Breast epithelium (tissue), 4 donors: ENCODE results near the gene FARP2. TPM values are rescaled to one million over a fixed set of nuclear protein-coding genes. Genes with fewer than 3 reads are reported as not detected.
"Not testable (repeated sequence)": the region's sequence is repeated elsewhere in the genome, so short reads cannot be mapped to it uniquely, and the experiment has no call there.

Experiments used
- DNase-seq, 2 donors: peaks; one replicate each; pipeline ENCODE4 v3.0.0-alpha.2; 2019; ENCODE audit warnings: low spot score in 2 of 2
- H3K27ac ChIP-seq, 2 donors: fragments of 200-600 bp; sonication (generic) in 1 of 2; one replicate each; pipeline ENCODE4 v1.5.1; 2016 to 2019; ENCODE audit warnings: mild to moderate bottlenecking in 1 of 2
- H3K27me3 ChIP-seq, 2 donors: fragments of 200-600 bp; sonication (generic) in 1 of 2; one replicate each; pipeline versions ENCODE4 v1.5.1 to v1.6.0; 2017 to 2019; ENCODE audit warnings: control low read depth in 1 of 2, mild to moderate bottlenecking in 1 of 2
- H3K36me3 ChIP-seq: fragments of 200-600 bp; one replicate; pipeline ENCODE4 v1.5.1; 2019
- H3K4me1 ChIP-seq, 2 donors: fragments of 200-600 bp; sonication (generic); one replicate each; pipeline ENCODE4 v1.5.1; 2016 to 2019; ENCODE audit warnings: control low read depth in 1 of 2
- H3K4me3 ChIP-seq, 3 donors: fragments of 200-600 bp; sonication (generic); 1 replicate in 2 of 3; 2 replicates in 1 of 3; pipeline ENCODE4 v1.5.1; 2016 to 2019; ENCODE audit warnings: mild to moderate bottlenecking in 3 of 3, moderate library complexity in 2 of 3
- H3K9me3 ChIP-seq, 2 donors: fragments of 200-600 bp; sonication (generic) in 1 of 2; one replicate each; pipeline ENCODE4 v1.5.1; 2016 to 2019; ENCODE audit warnings: control low read depth in 1 of 2
- CTCF ChIP-seq, 3 donors: fragments of 450-650 bp; IDR thresholded peaks; one replicate each; pipeline ENCODE4 v1.5.1; 2016 to 2017; ENCODE audit warnings: antibody characterized with exemption in 3 of 3, mild to moderate bottlenecking in 3 of 3, moderate library complexity in 3 of 3
- POLR2A ChIP-seq: fragments of 450-650 bp; IDR thresholded peaks from one replicate; pipeline ENCODE4 v1.6.1; 2016; ENCODE audit warnings: antibody characterized with exemption, mild to moderate bottlenecking, moderate library complexity
- POLR2AphosphoS5 ChIP-seq, 3 donors: sonication (generic); formaldehyde crosslinking; IDR thresholded peaks; one replicate each; pipeline ENCODE4 v1.6.1; 2017; ENCODE audit warnings: antibody characterized with exemption in 3 of 3
- intact Hi-C: fragments of 100-400 bp; cut with DNase I; formaldehyde crosslinking; loops from one replicate; pipeline ENCODE4 v1.15.1; 2023; ENCODE audit warnings: low total_unique reads
- total RNA-seq, 3 donors: library from RNA; depleted of rRNA; stranded (reverse); fragments of >200 nt; gene quantifications; one replicate each; pipeline ENCODE4 v1.1.0, GENCODE V29; 2016

Gene FARP2
- total RNA-seq, 3 donors from 2014 or later = 34.4 to 43.3 (median 40.3) TPM

- Histone ChIP-seq H3K27me3 (no peaks in the 10 kb centered on the region), H3K4me3 (no peak overlapping the region), H3K9me3 (no peaks in the 10 kb centered on the region), H3K4me1 (no peaks in the 10 kb centered on the region), H3K27ac (no peak overlapping the region), H3K36me3 (no peaks in the 10 kb centered on the region)
- DNase-seq = no peak
- no peak for TF ChIP-seq POLR2A
- intact Hi-C loops = no loop called here
These were observed 44.1 kb downstream of the FARP2 start for GRCh38 chr2:241399941-241400922.

- no peak for TF ChIP-seq POLR2AphosphoS5 (IDR thresholded peaks at IDR 0.05)
- TF ChIP-seq CTCF (IDR thresholded peaks at IDR 0.05) = no peak
- no peak for TF ChIP-seq POLR2A
- Histone ChIP-seq H3K4me3 (no peak overlapping the region), H3K27me3 (no peaks in the 10 kb centered on the region), H3K36me3 (peaks cover 5% of the 10 kb centered on the region), H3K9me3 (no peaks in the 10 kb centered on the region), H3K27ac (no peak overlapping the region), H3K4me1 (no peaks in the 10 kb centered on the region)
- DNase-seq = no peak
- intact Hi-C loops = no loop called here
These were observed 52.8 kb downstream of the FARP2 start for GRCh38 chr2:241408849-241409248.

GRCh38 chr2:241410739-241411176, 54.7 kb downstream of the FARP2 start:
- no peaks in the 10 kb centered on the region for H3K9me3 ChIP-seq
- H3K36me3 ChIP-seq = peaks cover 5% of the 10 kb centered on the region
- no peak overlapping the region for H3K4me3 ChIP-seq

GRCh38 chr2:241412144-241412543, 56.1 kb downstream of the FARP2 start:
- no peaks in the 10 kb centered on the region for H3K27me3 ChIP-seq
- H3K9me3 ChIP-seq = no peaks in the 10 kb centered on the region
- no peak overlapping the region for H3K4me3 ChIP-seq
- TF ChIP-seq POLR2A = no peak
- H3K36me3 ChIP-seq = peaks cover 5% of the 10 kb centered on the region
- no peak for DNase-seq
- no peak overlapping the region for H3K27ac ChIP-seq
- H3K4me1 ChIP-seq = no peaks in the 10 kb centered on the region
- intact Hi-C loops = no loop called here

More at GRCh38 chr2:241410739-241411176, 54.7 kb downstream of the FARP2 start:
- H3K27me3 ChIP-seq = no peaks in the 10 kb centered on the region
- no peaks in the 10 kb centered on the region for H3K4me1 ChIP-seq
- intact Hi-C loops = no loop called here
- TF ChIP-seq CTCF (IDR thresholded peaks at IDR 0.05) = no peak
- TF ChIP-seq POLR2A = no peak
- no peak for TF ChIP-seq POLR2AphosphoS5 (IDR thresholded peaks at IDR 0.05)
- DNase-seq = no peak
- no peak overlapping the region for H3K27ac ChIP-seq

- DNase-seq, H3K4me3 ChIP-seq, H3K9me3 ChIP-seq, intact Hi-C loops, H3K36me3 ChIP-seq, H3K27me3 ChIP-seq, H3K27ac ChIP-seq, H3K4me1 ChIP-seq: not testable (repeated sequence)
These were observed 57.4 kb downstream of the FARP2 start for GRCh38 chr2:241413501-241413900.

GRCh38 chr2:241413929-241414580, 58.0 kb downstream of the FARP2 start:
- no peak for DNase-seq
- H3K4me1 ChIP-seq = no peaks in the 10 kb centered on the region
- no peak for TF ChIP-seq POLR2AphosphoS5 (IDR thresholded peaks at IDR 0.05)
- TF ChIP-seq POLR2A = no peak
- no peak for TF ChIP-seq CTCF (IDR thresholded peaks at IDR 0.05)
- intact Hi-C loops = no loop called here
- H3K27me3 ChIP-seq = no peaks in the 10 kb centered on the region
- no peak overlapping the region for H3K4me3 ChIP-seq
- H3K27ac ChIP-seq = no peak overlapping the region
- H3K36me3 ChIP-seq = peaks cover 5% of the 10 kb centered on the region
- no peaks in the 10 kb centered on the region for H3K9me3 ChIP-seq
